GM18502 (cell line): ENCODE results near the gene MRPL52.
"Not testable (repeated sequence)": the region's sequence is repeated elsewhere in the genome, so short reads cannot be mapped to it uniquely, and the experiment has no call there.

Source experiments
- ATAC-seq: cut with Tn5 transposase; IDR thresholded peaks from one replicate; pipeline ENCODE4 v1.9.1; 2021; ENCODE audit warnings: mild to moderate bottlenecking; ENCODE audit not compliant: unreplicated experiment, poor library complexity

Gene MRPL52

GRCh38 chr14:22837750-22838538 lies 8.3 kb downstream of the MRPL52 start:
- ATAC-seq: no peak

GRCh38 chr14:22838631-22839041 lies 8.9 kb downstream of the MRPL52 start:
- peak; percentile 49 for ATAC-seq

GRCh38 chr14:22839159-22839779 lies 9.6 kb downstream of the MRPL52 start:
- no peak for ATAC-seq

- ATAC-seq: no peak
Observed at GRCh38 chr14:22841311-22841710, 11.6 kb downstream of the MRPL52 start.

- ATAC-seq: no peak
Observed at GRCh38 chr14:22841769-22842168, 12.1 kb downstream of the MRPL52 start.

GRCh38 chr14:22842211-22843122 lies 12.8 kb downstream of the MRPL52 start:
- ATAC-seq: no peak

- ATAC-seq: no peak
Observed at GRCh38 chr14:22843123-22843925, 13.6 kb downstream of the MRPL52 start.

- no peak for ATAC-seq
Observed at GRCh38 chr14:22844221-22845102, 14.8 kb downstream of the MRPL52 start.

GRCh38 chr14:22845103-22845394 lies 15.4 kb downstream of the MRPL52 start:
- no peak for ATAC-seq

GRCh38 chr14:22845821-22846625 lies 16.3 kb downstream of the MRPL52 start:
- ATAC-seq: no peak

GRCh38 chr14:22846811-22847307 lies 17.2 kb downstream of the MRPL52 start:
- no peak for ATAC-seq

GRCh38 chr14:22847661-22848341 lies 18.1 kb downstream of the MRPL52 start:
- no peak for ATAC-seq

- no peak for ATAC-seq
Observed at GRCh38 chr14:22848351-22849164, 18.9 kb downstream of the MRPL52 start.

- ATAC-seq: no peak
Observed at GRCh38 chr14:22849212-22849819, 19.6 kb downstream of the MRPL52 start.

- no peak for ATAC-seq
Observed at GRCh38 chr14:22850944-22851764, 21.5 kb downstream of the MRPL52 start.

GRCh38 chr14:22852178-22852577 lies 22.5 kb downstream of the MRPL52 start:
- not testable (repeated sequence) for ATAC-seq
